ENCODE data around the gene NTNG1.

The NTNG1 gene

GRCh38 chr1:107195476-107195875 is 54.6 kb downstream of the NTNG1 start:
- H2AFZ ChIP-seq = no peak overlapping the region
- no peak overlapping the region for H3K27ac ChIP-seq
- H3K9ac ChIP-seq = no peak overlapping the region
- no peaks in the 10 kb centered on the region for H3K79me2 ChIP-seq
- no peaks in the 10 kb centered on the region for H3K36me3 ChIP-seq (ENCODE audit: control insufficient read depth, insufficient read depth, low read length)
- H3K4me1 ChIP-seq = no peaks in the 10 kb centered on the region
- H3K9me3 ChIP-seq (ENCODE audit: control insufficient read depth, low read length) = no peaks in the 10 kb centered on the region
- H3K4me2 ChIP-seq (ENCODE audit: low read length) = no peak overlapping the region
- H3K4me3 ChIP-seq (ENCODE audit: low read depth, low read length) = no peak overlapping the region
- no peak for TF ChIP-seq CTCF (IDR thresholded peaks at IDR 0.05)
- no peaks in the 10 kb centered on the region for H3K27me3 ChIP-seq (ENCODE audit: control insufficient read depth, insufficient read depth, low read length)

- no peaks in the 10 kb centered on the region for H3K36me3 ChIP-seq (ENCODE audit: control insufficient read depth, insufficient read depth, low read length)
- no peaks in the 10 kb centered on the region for H3K79me2 ChIP-seq
- H3K4me3 ChIP-seq (ENCODE audit: low read depth, low read length) = no peak overlapping the region
- TF ChIP-seq CTCF (IDR thresholded peaks at IDR 0.05) = no peak
- H3K9me3 ChIP-seq (ENCODE audit: control insufficient read depth, low read length) = no peaks in the 10 kb centered on the region
- no peaks in the 10 kb centered on the region for H3K27me3 ChIP-seq (ENCODE audit: control insufficient read depth, insufficient read depth, low read length)
- no peak overlapping the region for H3K4me2 ChIP-seq (ENCODE audit: low read length)
- H3K27ac ChIP-seq = no peak overlapping the region
- H2AFZ ChIP-seq = no peak overlapping the region
- no peaks in the 10 kb centered on the region for H3K4me1 ChIP-seq
- H3K9ac ChIP-seq = no peak overlapping the region
These were observed 56.2 kb downstream of the NTNG1 start for GRCh38 chr1:107196973-107197562.

DNA sequence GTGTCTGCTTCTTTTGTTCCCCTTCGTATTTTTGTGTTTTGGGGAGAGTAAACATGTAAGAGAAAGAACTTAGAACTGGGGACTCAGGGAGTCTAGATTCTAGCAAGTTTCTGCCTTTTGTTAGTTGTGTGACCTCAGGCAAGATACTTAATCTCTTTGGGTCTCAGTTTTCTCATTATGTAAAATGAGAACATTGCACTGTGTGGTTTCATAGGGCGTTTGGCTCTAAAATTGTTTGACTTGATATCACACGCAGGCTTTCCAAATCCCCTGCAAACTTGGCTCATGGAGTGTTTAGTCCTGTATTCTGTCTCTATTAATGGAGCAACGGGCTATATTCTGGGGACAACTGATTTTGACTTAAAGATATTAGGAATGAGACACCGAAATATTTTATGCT is 57.7 kb downstream of the NTNG1 start:
- Histone ChIP-seq H3K9me3 (ENCODE audit: control insufficient read depth, low read length) (no peaks in the 10 kb centered on the region), H3K4me3 (ENCODE audit: low read depth, low read length) (no peak overlapping the region), H3K4me2 (ENCODE audit: low read length) (no peak overlapping the region), H2AFZ (no peak overlapping the region), H3K4me1 (no peaks in the 10 kb centered on the region), H3K9ac (no peak overlapping the region), H3K36me3 (ENCODE audit: control insufficient read depth, insufficient read depth, low read length) (no peaks in the 10 kb centered on the region), H3K27me3 (ENCODE audit: control insufficient read depth, insufficient read depth, low read length) (no peaks in the 10 kb centered on the region), H3K79me2 (no peaks in the 10 kb centered on the region), H3K27ac (no peak overlapping the region)
- no peak for TF ChIP-seq CTCF (IDR thresholded peaks at IDR 0.05)

DNA sequence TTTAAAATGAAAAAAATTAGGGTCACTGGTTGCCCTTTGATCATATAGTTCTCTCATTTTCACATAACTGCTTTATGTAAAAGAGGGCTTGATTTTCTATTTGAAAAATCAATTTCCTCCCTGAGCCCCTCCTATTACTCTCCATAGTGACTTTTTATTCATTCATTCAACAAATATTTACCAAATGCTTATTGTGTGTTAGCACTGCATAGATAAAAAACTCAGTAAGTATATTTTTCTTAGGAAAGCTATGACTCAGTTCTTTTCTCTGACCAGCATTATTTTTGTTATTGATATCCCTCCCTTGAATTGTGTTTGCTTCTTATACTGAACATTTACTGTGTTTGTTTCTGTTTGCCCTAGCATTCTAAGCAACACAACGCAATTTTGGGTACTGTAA is 59.8 kb downstream of the NTNG1 start:
- Histone ChIP-seq H3K9ac (no peak overlapping the region), H3K4me3 (ENCODE audit: low read depth, low read length) (no peak overlapping the region), H2AFZ (no peak overlapping the region), H3K4me1 (no peaks in the 10 kb centered on the region), H3K79me2 (no peaks in the 10 kb centered on the region), H3K27ac (no peak overlapping the region), H3K9me3 (ENCODE audit: control insufficient read depth, low read length) (no peaks in the 10 kb centered on the region), H3K36me3 (ENCODE audit: control insufficient read depth, insufficient read depth, low read length) (no peaks in the 10 kb centered on the region), H3K27me3 (ENCODE audit: control insufficient read depth, insufficient read depth, low read length) (no peaks in the 10 kb centered on the region), H3K4me2 (ENCODE audit: low read length) (no peak overlapping the region)
- TF ChIP-seq CTCF (IDR thresholded peaks at IDR 0.05) = no peak

DNA sequence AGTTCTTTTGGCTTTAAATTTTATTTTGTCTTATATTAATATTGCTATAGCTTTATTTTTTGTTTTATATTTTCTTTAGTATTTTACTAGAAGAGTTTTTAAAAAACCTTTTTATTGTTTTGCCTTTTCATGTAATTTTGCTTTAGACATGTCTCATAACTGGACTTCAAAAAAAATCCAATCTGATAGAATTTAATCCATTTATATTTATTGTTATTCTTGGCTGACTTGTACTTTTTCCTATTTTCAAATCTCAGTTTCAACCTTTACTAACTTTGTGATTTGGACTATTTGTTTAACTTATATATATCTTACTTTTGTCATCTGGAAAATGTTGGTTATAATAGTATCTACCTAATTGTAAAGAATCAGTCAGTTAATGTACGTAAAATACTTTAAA is 61.2 kb downstream of the NTNG1 start:
- H3K4me3 ChIP-seq (ENCODE audit: low read depth, low read length) = no peak overlapping the region
- no peaks in the 10 kb centered on the region for H3K4me1 ChIP-seq

More for the DNA sequence above, 61.2 kb downstream of the NTNG1 start:
- no peaks in the 10 kb centered on the region for H3K36me3 ChIP-seq (ENCODE audit: control insufficient read depth, insufficient read depth, low read length)
- H3K9me3 ChIP-seq (ENCODE audit: control insufficient read depth, low read length) = no peaks in the 10 kb centered on the region
- H3K27me3 ChIP-seq (ENCODE audit: control insufficient read depth, insufficient read depth, low read length) = no peaks in the 10 kb centered on the region
- H3K27ac ChIP-seq = no peak overlapping the region
- H3K4me2 ChIP-seq (ENCODE audit: low read length) = no peak overlapping the region
- no peaks in the 10 kb centered on the region for H3K79me2 ChIP-seq
- H2AFZ ChIP-seq = no peak overlapping the region
- H3K9ac ChIP-seq = no peak overlapping the region
- TF ChIP-seq CTCF (IDR thresholded peaks at IDR 0.05) = no peak
